Right lobe of liver (tissue), 4 donors: ENCODE results near the gene CYB561D1.

Source experiments
- POLR2A ChIP-seq: fragments of 450-650 bp; IDR thresholded peaks from one replicate; pipeline ENCODE4 v1.6.1; 2017; ENCODE audit warnings: antibody characterized with exemption, mild to moderate bottlenecking
- TF ChIP-seq, protein P1 (sequence below), 4 donors: fragments of 200-600 bp in 3 of 4; fragments of 450-650 bp in 1 of 4; IDR thresholded peaks; one replicate each; pipeline versions ENCODE4 v1.5.1 to v1.8.0; 2016 to 2022; ENCODE audit warnings: antibody characterized with exemption in 4 of 4, mild to moderate bottlenecking in 2 of 4
- donor health status: DM: no; HTN: no; CAD: no.
- donor health status: DM: no; HTN: no; CAD: no.
- donor health status: DM: no; HTN: yes; CAD: no.

DNA sequence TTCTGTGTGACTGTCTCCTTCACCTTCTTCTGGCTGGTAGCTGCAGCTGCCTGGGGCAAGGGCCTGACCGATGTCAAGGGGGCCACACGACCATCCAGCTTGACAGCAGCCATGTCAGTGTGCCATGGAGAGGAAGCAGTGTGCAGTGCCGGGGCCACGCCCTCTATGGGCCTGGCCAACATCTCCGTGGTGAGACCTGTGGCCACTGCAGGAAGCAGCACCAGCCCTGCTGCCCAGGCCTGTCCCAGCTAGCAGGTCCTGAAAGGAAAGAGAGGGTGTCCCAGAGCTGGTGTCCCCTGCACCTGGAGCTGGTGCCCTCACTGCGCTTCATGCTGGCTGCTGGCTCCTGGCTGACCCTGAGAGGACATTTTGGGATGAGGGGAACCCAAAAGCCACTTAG lies 16.1 kb upstream of the CYB561D1 start:
- TF ChIP-seq, protein P1, sequence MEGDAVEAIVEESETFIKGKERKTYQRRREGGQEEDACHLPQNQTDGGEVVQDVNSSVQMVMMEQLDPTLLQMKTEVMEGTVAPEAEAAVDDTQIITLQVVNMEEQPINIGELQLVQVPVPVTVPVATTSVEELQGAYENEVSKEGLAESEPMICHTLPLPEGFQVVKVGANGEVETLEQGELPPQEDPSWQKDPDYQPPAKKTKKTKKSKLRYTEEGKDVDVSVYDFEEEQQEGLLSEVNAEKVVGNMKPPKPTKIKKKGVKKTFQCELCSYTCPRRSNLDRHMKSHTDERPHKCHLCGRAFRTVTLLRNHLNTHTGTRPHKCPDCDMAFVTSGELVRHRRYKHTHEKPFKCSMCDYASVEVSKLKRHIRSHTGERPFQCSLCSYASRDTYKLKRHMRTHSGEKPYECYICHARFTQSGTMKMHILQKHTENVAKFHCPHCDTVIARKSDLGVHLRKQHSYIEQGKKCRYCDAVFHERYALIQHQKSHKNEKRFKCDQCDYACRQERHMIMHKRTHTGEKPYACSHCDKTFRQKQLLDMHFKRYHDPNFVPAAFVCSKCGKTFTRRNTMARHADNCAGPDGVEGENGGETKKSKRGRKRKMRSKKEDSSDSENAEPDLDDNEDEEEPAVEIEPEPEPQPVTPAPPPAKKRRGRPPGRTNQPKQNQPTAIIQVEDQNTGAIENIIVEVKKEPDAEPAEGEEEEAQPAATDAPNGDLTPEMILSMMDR (IDR thresholded peaks at IDR 0.05), result no peak
- TF ChIP-seq POLR2A, result no peak
